ENCODE results near the gene TWF2.

GRCh38 chr3:52253314-52254304 is 14.7 kb upstream of the TWF2 start:
- TF ChIP-seq, protein P1, sequence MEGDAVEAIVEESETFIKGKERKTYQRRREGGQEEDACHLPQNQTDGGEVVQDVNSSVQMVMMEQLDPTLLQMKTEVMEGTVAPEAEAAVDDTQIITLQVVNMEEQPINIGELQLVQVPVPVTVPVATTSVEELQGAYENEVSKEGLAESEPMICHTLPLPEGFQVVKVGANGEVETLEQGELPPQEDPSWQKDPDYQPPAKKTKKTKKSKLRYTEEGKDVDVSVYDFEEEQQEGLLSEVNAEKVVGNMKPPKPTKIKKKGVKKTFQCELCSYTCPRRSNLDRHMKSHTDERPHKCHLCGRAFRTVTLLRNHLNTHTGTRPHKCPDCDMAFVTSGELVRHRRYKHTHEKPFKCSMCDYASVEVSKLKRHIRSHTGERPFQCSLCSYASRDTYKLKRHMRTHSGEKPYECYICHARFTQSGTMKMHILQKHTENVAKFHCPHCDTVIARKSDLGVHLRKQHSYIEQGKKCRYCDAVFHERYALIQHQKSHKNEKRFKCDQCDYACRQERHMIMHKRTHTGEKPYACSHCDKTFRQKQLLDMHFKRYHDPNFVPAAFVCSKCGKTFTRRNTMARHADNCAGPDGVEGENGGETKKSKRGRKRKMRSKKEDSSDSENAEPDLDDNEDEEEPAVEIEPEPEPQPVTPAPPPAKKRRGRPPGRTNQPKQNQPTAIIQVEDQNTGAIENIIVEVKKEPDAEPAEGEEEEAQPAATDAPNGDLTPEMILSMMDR (IDR thresholded peaks at IDR 0.05), result no peak
- TF ChIP-seq EP300 (IDR thresholded peaks at IDR 0.05) (peak in 1 of 4 donors; percentile 15), POLR2AphosphoS5 (IDR thresholded peaks at IDR 0.05) (peak; percentile 22 to 51), POLR2A (IDR thresholded peaks at IDR 0.05) (no peak)

Measured in upper lobe of left lung (tissue), 4 donors.